SJSA1 (cell line): ENCODE results near the gene TXNDC11. TPM values are rescaled to one million over a fixed set of nuclear protein-coding genes. Genes with fewer than 3 reads are reported as not detected.

Source experiments
- DNase-seq, 2 experiments: peaks; one replicate each; pipeline ENCODE4 v3.0.0-alpha.2; 2015 to 2020; ENCODE audit warnings: low spot score in 2 of 2, low read depth in 1 of 2
- H3K27ac ChIP-seq: fragments of 250-450 bp; sonication (Bioruptor Pico); 2 replicates; pipeline ENCODE4 v1.5.1; 2020; ENCODE audit warnings: mild to moderate bottlenecking, moderate library complexity
- H3K27me3 ChIP-seq: fragments of 250-450 bp; sonication (Bioruptor Pico); replicated peaks from 2 replicates; pipeline ENCODE4 v1.5.1; 2020; ENCODE audit warnings: mild to moderate bottlenecking, moderate library complexity
- H3K36me3 ChIP-seq: fragments of 250-450 bp; sonication (Bioruptor Pico); 2 replicates; pipeline ENCODE4 v1.5.1; 2020; ENCODE audit warnings: mild to moderate bottlenecking
- H3K4me1 ChIP-seq: fragments of 250-450 bp; sonication (Bioruptor Pico); replicated peaks from 2 replicates; pipeline ENCODE4 v1.6.1; 2021; ENCODE audit warnings: mild to moderate bottlenecking
- H3K4me3 ChIP-seq: fragments of 250-450 bp; sonication (Bioruptor Pico); 2 replicates; pipeline ENCODE4 v1.5.1; 2020; ENCODE audit warnings: mild to moderate bottlenecking
- H3K9me3 ChIP-seq: fragments of 250-450 bp; sonication (Bioruptor Pico); replicated peaks from 2 replicates; pipeline ENCODE4 v1.5.1; 2020; ENCODE audit warnings: mild to moderate bottlenecking
- total RNA-seq: library from RNA; depleted of rRNA; stranded (reverse); fragments of >200 nt; shearing (Covaris generic); gene quantifications from 2 replicates; pipeline ENCODE4 v1.2.3, GENCODE V29; 2014

The TXNDC11 gene
- total RNA-seq, 1 experiment from 2014 or later: 29.7 TPM

GRCh38 chr16:11768849-11769248 lies 26.2 kb upstream of the TXNDC11 start:
- H3K36me3 ChIP-seq: peaks cover 94% of the 10 kb centered on the region
- no peaks in the 10 kb centered on the region for H3K9me3 ChIP-seq
- no peaks in the 10 kb centered on the region for H3K4me1 ChIP-seq
- no peak for DNase-seq
- H3K27ac ChIP-seq: no peak overlapping the region
- no peaks in the 10 kb centered on the region for H3K27me3 ChIP-seq
- no peak overlapping the region for H3K4me3 ChIP-seq

GRCh38 chr16:11762431-11762830 lies 19.8 kb upstream of the TXNDC11 start:
- no peaks in the 10 kb centered on the region for H3K9me3 ChIP-seq
- peaks cover 94% of the 10 kb centered on the region for H3K36me3 ChIP-seq
- H3K27me3 ChIP-seq: no peaks in the 10 kb centered on the region
- peak in 1 of 2 experiments; percentile 4 for DNase-seq
- peaks cover 10% of the 10 kb centered on the region for H3K4me1 ChIP-seq
- H3K27ac ChIP-seq: no peak overlapping the region
- no peak overlapping the region for H3K4me3 ChIP-seq

GRCh38 chr16:11759997-11760396 lies 17.3 kb upstream of the TXNDC11 start:
- peaks cover 94% of the 10 kb centered on the region for H3K36me3 ChIP-seq
- no peak for DNase-seq
- no peaks in the 10 kb centered on the region for H3K27me3 ChIP-seq
- H3K4me1 ChIP-seq: peaks cover 10% of the 10 kb centered on the region
- H3K4me3 ChIP-seq: no peak overlapping the region
- H3K9me3 ChIP-seq: no peaks in the 10 kb centered on the region
- H3K27ac ChIP-seq: no peak overlapping the region

- H3K27ac ChIP-seq: no peak overlapping the region
- peaks cover 10% of the 10 kb centered on the region for H3K4me1 ChIP-seq
- H3K27me3 ChIP-seq: no peaks in the 10 kb centered on the region
- no peak for DNase-seq
- H3K4me3 ChIP-seq: no peak overlapping the region
- peaks cover 94% of the 10 kb centered on the region for H3K36me3 ChIP-seq
- no peaks in the 10 kb centered on the region for H3K9me3 ChIP-seq
Measured at GRCh38 chr16:11759163-11759834, 16.6 kb upstream of the TXNDC11 start.

- peaks cover 96% of the 10 kb centered on the region for H3K36me3 ChIP-seq
- peaks cover 10% of the 10 kb centered on the region for H3K4me1 ChIP-seq
- DNase-seq: peak in 1 of 2 experiments; percentile 55
- no peak overlapping the region for H3K4me3 ChIP-seq
- H3K9me3 ChIP-seq: no peaks in the 10 kb centered on the region
- no peaks in the 10 kb centered on the region for H3K27me3 ChIP-seq
- H3K27ac ChIP-seq: no peak overlapping the region
Measured at GRCh38 chr16:11757671-11758545, 15.3 kb upstream of the TXNDC11 start.

GRCh38 chr16:11756248-11756647 lies 13.6 kb upstream of the TXNDC11 start:
- Histone ChIP-seq H3K36me3 (peaks cover 96% of the 10 kb centered on the region), H3K27me3 (no peaks in the 10 kb centered on the region), H3K27ac (no peak overlapping the region)

GRCh38 chr16:11755022-11755760 lies 12.5 kb upstream of the TXNDC11 start:
- peaks cover 96% of the 10 kb centered on the region for H3K36me3 ChIP-seq
- no peak for DNase-seq
- H3K4me3 ChIP-seq: no peak overlapping the region
- peaks cover 10% of the 10 kb centered on the region for H3K4me1 ChIP-seq
- H3K27me3 ChIP-seq: no peaks in the 10 kb centered on the region
- no peak overlapping the region for H3K27ac ChIP-seq
- H3K9me3 ChIP-seq: no peaks in the 10 kb centered on the region

More at GRCh38 chr16:11756248-11756647, 13.6 kb upstream of the TXNDC11 start:
- Histone ChIP-seq H3K4me3 (no peak overlapping the region), H3K4me1 (peaks cover 10% of the 10 kb centered on the region), H3K9me3 (no peaks in the 10 kb centered on the region)
- no peak for DNase-seq

- H3K36me3 ChIP-seq: peaks cover 93% of the 10 kb centered on the region
Measured at GRCh38 chr16:11752856-11753255, 10.2 kb upstream of the TXNDC11 start.

GRCh38 chr16:11750056-11750455 lies 7.4 kb upstream of the TXNDC11 start:
- Histone ChIP-seq H3K27ac (no peak overlapping the region), H3K27me3 (no peaks in the 10 kb centered on the region), H3K36me3 (peaks cover 66% of the 10 kb centered on the region)

More at GRCh38 chr16:11752856-11753255, 10.2 kb upstream of the TXNDC11 start:
- DNase-seq: peak in 1 of 2 experiments; percentile 2
- no peaks in the 10 kb centered on the region for H3K9me3 ChIP-seq
- no peak overlapping the region for H3K4me3 ChIP-seq
- H3K4me1 ChIP-seq: peaks cover 4% of the 10 kb centered on the region
- H3K27me3 ChIP-seq: no peaks in the 10 kb centered on the region
- H3K27ac ChIP-seq: no peak overlapping the region

GRCh38 chr16:11748404-11749254 lies 6.0 kb upstream of the TXNDC11 start:
- Histone ChIP-seq H3K9me3 (no peaks in the 10 kb centered on the region), H3K36me3 (peaks cover 54% of the 10 kb centered on the region), H3K27me3 (no peaks in the 10 kb centered on the region), H3K4me3 (no peak overlapping the region), H3K27ac (no peak overlapping the region), H3K4me1 (peaks cover under 1% of the 10 kb centered on the region; the same call in 1 of the 2 replicates)
- peak in 1 of 2 experiments; percentile 33 for DNase-seq

More at GRCh38 chr16:11750056-11750455, 7.4 kb upstream of the TXNDC11 start:
- no peaks in the 10 kb centered on the region for H3K4me1 ChIP-seq
- no peaks in the 10 kb centered on the region for H3K9me3 ChIP-seq
- no peak overlapping the region for H3K4me3 ChIP-seq
- peak in 1 of 2 experiments; percentile 2 for DNase-seq

GRCh38 chr16:11747949-11748403 lies 5.3 kb upstream of the TXNDC11 start:
- Histone ChIP-seq H3K4me3 (no peak overlapping the region), H3K27ac (no peak overlapping the region), H3K4me1 (peaks cover 6% of the 10 kb centered on the region), H3K9me3 (no peaks in the 10 kb centered on the region), H3K36me3 (peaks cover 47% of the 10 kb centered on the region), H3K27me3 (no peaks in the 10 kb centered on the region)
- no peak for DNase-seq

GRCh38 chr16:11744075-11744470 lies 1.4 kb upstream of the TXNDC11 start:
- H3K4me3 ChIP-seq: no peak overlapping the region
- peaks cover 14% of the 10 kb centered on the region for H3K4me1 ChIP-seq
- H3K9me3 ChIP-seq: no peaks in the 10 kb centered on the region
- peaks cover 25% of the 10 kb centered on the region for H3K36me3 ChIP-seq
- peak in 1 of 2 experiments; percentile 11 for DNase-seq
- H3K27me3 ChIP-seq: no peaks in the 10 kb centered on the region
- H3K27ac ChIP-seq: no peak overlapping the region
